GM21723 (cell line): Measurements from ENCODE around the gene PRDM16.

Experiments used
- ATAC-seq: cut with Tn5 transposase; IDR thresholded peaks from one replicate; pipeline ENCODE4 v1.9.1; 2021; ENCODE audit warnings: mild to moderate bottlenecking, moderate library complexity; ENCODE audit not compliant: unreplicated experiment

PRDM16 gene

GRCh38 chr1:3289502-3289901 lies 220.5 kb downstream of the PRDM16 start:
- no peak for ATAC-seq

- ATAC-seq: no peak
These were observed 221.4 kb downstream of the PRDM16 start for GRCh38 chr1:3290438-3290837.

- no peak for ATAC-seq
These were observed 221.9 kb downstream of the PRDM16 start for GRCh38 chr1:3290915-3291314.

- ATAC-seq: no peak
These were observed 223.2 kb downstream of the PRDM16 start for GRCh38 chr1:3292051-3292722.

GRCh38 chr1:3292868-3293562 lies 224.0 kb downstream of the PRDM16 start:
- no peak for ATAC-seq

- no peak for ATAC-seq
These were observed 224.6 kb downstream of the PRDM16 start for GRCh38 chr1:3293563-3294080.

GRCh38 chr1:3294450-3294849 lies 225.4 kb downstream of the PRDM16 start:
- ATAC-seq: no peak

- ATAC-seq: no peak
These were observed 226.8 kb downstream of the PRDM16 start for GRCh38 chr1:3295846-3296245.

- no peak for ATAC-seq
These were observed 227.3 kb downstream of the PRDM16 start for GRCh38 chr1:3296326-3296725.

- ATAC-seq: no peak
These were observed 227.8 kb downstream of the PRDM16 start for GRCh38 chr1:3296826-3297225.

- ATAC-seq: no peak
These were observed 228.8 kb downstream of the PRDM16 start for GRCh38 chr1:3297756-3298155.

- ATAC-seq: no peak
These were observed 229.2 kb downstream of the PRDM16 start for GRCh38 chr1:3298197-3298596.

- no peak for ATAC-seq
These were observed 235.2 kb downstream of the PRDM16 start for GRCh38 chr1:3304246-3304645.

- no peak for ATAC-seq
These were observed 235.7 kb downstream of the PRDM16 start for GRCh38 chr1:3304692-3305091.

GRCh38 chr1:3305156-3305555 lies 236.2 kb downstream of the PRDM16 start:
- ATAC-seq: no peak

GRCh38 chr1:3306583-3307291 lies 237.7 kb downstream of the PRDM16 start:
- ATAC-seq: no peak

- no peak for ATAC-seq
These were observed 238.4 kb downstream of the PRDM16 start for GRCh38 chr1:3307359-3307758.

- ATAC-seq: no peak
These were observed 239.1 kb downstream of the PRDM16 start for GRCh38 chr1:3308053-3308452.

GRCh38 chr1:3310718-3311400 lies 241.9 kb downstream of the PRDM16 start:
- ATAC-seq: no peak

GRCh38 chr1:3311711-3312110 lies 242.7 kb downstream of the PRDM16 start:
- ATAC-seq: no peak

GRCh38 chr1:3312310-3312897 lies 243.4 kb downstream of the PRDM16 start:
- ATAC-seq: no peak
